Right lobe of liver (tissue), 6 donors: ENCODE measurements around the gene THYN1. TPM values are rescaled to one million over a fixed set of nuclear protein-coding genes. Genes with fewer than 3 reads are reported as not detected.
A peak's percentile ranks its signal among the peaks of the same experiment; 100 is the strongest.

Source experiments
- ATAC-seq, 4 donors: fragments of 200-7000 bp; cut with Tn5 transposase; one replicate each; pipeline ENCODE4 v1.9.1; 2020; ENCODE audit warnings: mild to moderate bottlenecking in 4 of 4, moderate library complexity in 4 of 4
- DNase-seq, 3 donors: peaks; one replicate each; pipeline ENCODE4 v3.0.0-alpha.2; 2020
- H3K27ac ChIP-seq, 3 donors: fragments of 200-600 bp; one replicate each; pipeline ENCODE4 v1.8.0; 2022
- H3K27me3 ChIP-seq, 2 donors: fragments of 200-600 bp; one replicate each; pipeline ENCODE4 v1.8.0; 2022
- H3K36me3 ChIP-seq, 4 donors: fragments of 200-600 bp; sonication (generic) in 1 of 4; one replicate each; pipeline versions ENCODE4 v1.5.1 to v1.8.0; 2017 to 2022; ENCODE audit warnings: control low read depth in 1 of 4
- H3K4me1 ChIP-seq, 4 donors: fragments of 200-600 bp; sonication (generic) in 1 of 4; one replicate each; pipeline versions ENCODE4 v1.5.1 to v1.8.0; 2017 to 2022; ENCODE audit warnings: control low read depth in 1 of 4
- H3K4me3 ChIP-seq, 3 donors: fragments of 200-600 bp; one replicate each; pipeline ENCODE4 v1.8.0; 2022
- H3K9me3 ChIP-seq, 4 donors: fragments of 200-600 bp; sonication (generic) in 1 of 4; one replicate each; pipeline versions ENCODE4 v1.5.1 to v1.8.0; 2017 to 2022; ENCODE audit warnings: control low read depth in 1 of 4
- POLR2A ChIP-seq: fragments of 450-650 bp; IDR thresholded peaks from one replicate; pipeline ENCODE4 v1.6.1; 2017; ENCODE audit warnings: antibody characterized with exemption, mild to moderate bottlenecking
- WGBS: methylation state at CpG from one replicate; pipeline ENCODE4 v1.1.6; 2018; ENCODE audit warnings: low coverage, low lambda C conversion rate; ENCODE audit not compliant: insufficient coverage; ENCODE audit errors: missing lambda C conversion rate; 5-methylcytosine and 5-hydroxymethylcytosine counted together
- intact Hi-C, 2 donors: fragments of 100-400 bp; cut with DNase I; formaldehyde crosslinking; loops; one replicate each; pipeline versions ENCODE4 v1.11.2 to v1.14.1; 2022
- total RNA-seq, 6 experiments: library from RNA; depleted of rRNA in 2 of 6; stranded (reverse); fragments of >200 nt in 2 of 6; fragmentation: NEBNext Ultra II Directional in 3 of 6; extraction: Animal tissue kit (Norgen Biotek cat#: 25700) in 3 of 6; gene quantifications; one replicate each; pipeline versions ENCODE4 v1.1.0 to v1.2.4, GENCODE V29; 2016 to 2023
- TF ChIP-seq, protein P1 (sequence below), 4 donors: fragments of 200-600 bp in 3 of 4; fragments of 450-650 bp in 1 of 4; IDR thresholded peaks; one replicate each; pipeline versions ENCODE4 v1.5.1 to v1.8.0; 2016 to 2022; ENCODE audit warnings: antibody characterized with exemption in 4 of 4, mild to moderate bottlenecking in 2 of 4
- donor health status: DM: no; HTN: yes; CAD: no.
- donor health status: DM: no; HTN: no; CAD: no.
- donor health status: DM: no; HTN: no; CAD: no.
- donor health status: DM: no; HTN: yes; CAD: no.
- donor health status: DM: no; HTN: yes; CAD: no.

Gene THYN1
- total RNA-seq, 6 experiments from 2014 or later = 11.7 to 39.2 (median 20.6) TPM

DNA sequence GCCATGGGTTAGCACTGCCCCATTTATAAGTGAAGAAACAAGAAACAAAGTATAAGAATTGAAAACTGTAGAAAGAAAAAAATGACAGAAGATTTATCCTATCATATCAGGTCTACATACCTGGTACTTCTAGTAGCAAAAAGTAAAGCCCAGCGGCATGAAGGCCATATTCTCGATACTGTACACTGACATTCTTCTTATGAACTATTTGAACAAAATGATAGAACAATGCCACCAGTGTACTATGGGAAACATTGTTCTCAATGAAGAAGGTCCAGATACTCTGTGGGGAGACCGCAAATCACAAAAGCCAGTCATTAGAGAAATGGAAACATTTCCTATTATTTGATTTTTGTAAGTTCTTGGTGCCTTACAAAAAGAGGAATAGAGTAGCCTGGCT is 36.3 kb downstream of the THYN1 start:
- Histone ChIP-seq H3K36me3 (peaks cover 0 to 34% (median 0%) of the 10 kb centered on the region in 4 donors), H3K9me3 (no peaks in the 10 kb centered on the region), H3K4me1 (no peaks in the 10 kb centered on the region), H3K27me3 (no peaks in the 10 kb centered on the region), H3K27ac (no peak overlapping the region), H3K4me3 (no peak overlapping the region)
- ATAC-seq (no peak), DNase-seq (no peak)
- WGBS = 93% methylated on average over 3 of the region's 3 CpGs
- TF ChIP-seq POLR2A = no peak
- TF ChIP-seq, protein P1, sequence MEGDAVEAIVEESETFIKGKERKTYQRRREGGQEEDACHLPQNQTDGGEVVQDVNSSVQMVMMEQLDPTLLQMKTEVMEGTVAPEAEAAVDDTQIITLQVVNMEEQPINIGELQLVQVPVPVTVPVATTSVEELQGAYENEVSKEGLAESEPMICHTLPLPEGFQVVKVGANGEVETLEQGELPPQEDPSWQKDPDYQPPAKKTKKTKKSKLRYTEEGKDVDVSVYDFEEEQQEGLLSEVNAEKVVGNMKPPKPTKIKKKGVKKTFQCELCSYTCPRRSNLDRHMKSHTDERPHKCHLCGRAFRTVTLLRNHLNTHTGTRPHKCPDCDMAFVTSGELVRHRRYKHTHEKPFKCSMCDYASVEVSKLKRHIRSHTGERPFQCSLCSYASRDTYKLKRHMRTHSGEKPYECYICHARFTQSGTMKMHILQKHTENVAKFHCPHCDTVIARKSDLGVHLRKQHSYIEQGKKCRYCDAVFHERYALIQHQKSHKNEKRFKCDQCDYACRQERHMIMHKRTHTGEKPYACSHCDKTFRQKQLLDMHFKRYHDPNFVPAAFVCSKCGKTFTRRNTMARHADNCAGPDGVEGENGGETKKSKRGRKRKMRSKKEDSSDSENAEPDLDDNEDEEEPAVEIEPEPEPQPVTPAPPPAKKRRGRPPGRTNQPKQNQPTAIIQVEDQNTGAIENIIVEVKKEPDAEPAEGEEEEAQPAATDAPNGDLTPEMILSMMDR (IDR thresholded peaks at IDR 0.05) = no peak
- intact Hi-C loops = no loop called here

DNA sequence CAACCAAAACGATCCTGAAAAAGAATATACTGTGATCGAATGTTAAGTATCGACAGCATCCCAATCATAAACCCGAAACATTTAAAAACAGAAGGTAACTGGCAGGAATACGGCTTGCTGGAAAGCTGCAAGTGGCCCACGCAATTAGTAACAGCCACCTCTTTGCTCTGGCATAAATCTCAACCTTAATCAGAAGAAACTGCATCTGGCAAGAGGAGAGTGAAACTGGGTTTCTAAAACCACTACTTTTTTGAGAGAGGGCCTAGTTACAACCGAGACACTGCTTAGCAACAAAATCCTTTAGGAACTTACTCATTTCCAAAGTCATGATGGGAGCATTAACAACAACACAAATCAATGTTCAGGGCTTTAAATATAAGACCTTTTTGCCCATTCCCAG is 37.3 kb downstream of the THYN1 start:
- no peaks in the 10 kb centered on the region for H3K4me1 ChIP-seq
- no peaks in the 10 kb centered on the region for H3K9me3 ChIP-seq
- no peak overlapping the region for H3K27ac ChIP-seq
- WGBS = 95% methylated on average over 7 of the region's 7 CpGs
- TF ChIP-seq, protein P1 (IDR thresholded peaks at IDR 0.05) = no peak
- TF ChIP-seq POLR2A = no peak
- no peaks in the 10 kb centered on the region for H3K27me3 ChIP-seq
- intact Hi-C loops = no loop called here
- DNase-seq (no peak), ATAC-seq (no peak)
- peaks cover 0 to 32% (median 0%) of the 10 kb centered on the region in 4 donors for H3K36me3 ChIP-seq
- H3K4me3 ChIP-seq = no peak overlapping the region

DNA sequence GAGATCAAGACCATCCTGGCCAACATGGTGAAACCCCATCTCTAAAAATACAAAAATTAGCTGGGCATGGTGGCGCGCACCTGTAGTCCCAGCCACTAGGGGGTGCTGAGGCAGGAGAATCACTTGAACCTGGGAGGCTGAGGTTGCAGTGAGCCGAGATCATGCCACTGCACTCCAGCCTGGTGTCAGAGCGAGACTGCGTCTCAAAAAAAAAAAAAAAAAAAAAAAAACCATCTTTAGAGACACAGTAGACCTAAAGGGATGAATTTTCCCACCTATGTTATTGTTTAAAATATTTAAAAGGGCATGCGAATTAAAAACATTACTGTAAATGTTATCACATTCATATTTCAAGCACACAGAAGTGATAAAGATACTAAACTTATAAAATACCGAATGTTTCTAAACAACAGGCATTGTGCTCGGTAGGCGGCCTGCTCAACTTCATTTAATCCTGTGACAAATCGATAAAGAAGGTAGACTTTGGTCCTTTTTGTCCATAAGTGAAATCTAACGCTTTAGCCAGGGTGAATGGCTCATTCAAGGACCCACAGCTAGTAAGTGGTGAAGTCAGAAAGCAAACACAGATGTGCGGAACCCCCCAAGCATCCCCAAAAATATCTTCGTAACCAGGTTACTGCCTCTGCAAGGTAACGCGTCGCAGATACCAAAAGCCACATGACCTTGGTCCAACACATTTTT is 45.5 kb downstream of the THYN1 start:
- 66% methylated on average over 11 of the region's 16 CpGs for WGBS
- H3K4me1 ChIP-seq = no peaks in the 10 kb centered on the region
- H3K27ac ChIP-seq = no peak overlapping the region
- intact Hi-C loops = no loop called here
- no peaks in the 10 kb centered on the region for H3K9me3 ChIP-seq
- DNase-seq = peak in 2 of 3 donors; percentile 51 to 54
- peak in 2 of 4 donors; percentile 51 to 57 for ATAC-seq
- TF ChIP-seq, protein P1 (IDR thresholded peaks at IDR 0.05) = peak; percentile 65 to 81 (median 78)
- TF ChIP-seq POLR2A = no peak
- H3K36me3 ChIP-seq = peaks cover 0 to 66% (median 25%) of the 10 kb centered on the region in 4 donors
- H3K4me3 ChIP-seq = no peak overlapping the region
- H3K27me3 ChIP-seq = no peaks in the 10 kb centered on the region

DNA sequence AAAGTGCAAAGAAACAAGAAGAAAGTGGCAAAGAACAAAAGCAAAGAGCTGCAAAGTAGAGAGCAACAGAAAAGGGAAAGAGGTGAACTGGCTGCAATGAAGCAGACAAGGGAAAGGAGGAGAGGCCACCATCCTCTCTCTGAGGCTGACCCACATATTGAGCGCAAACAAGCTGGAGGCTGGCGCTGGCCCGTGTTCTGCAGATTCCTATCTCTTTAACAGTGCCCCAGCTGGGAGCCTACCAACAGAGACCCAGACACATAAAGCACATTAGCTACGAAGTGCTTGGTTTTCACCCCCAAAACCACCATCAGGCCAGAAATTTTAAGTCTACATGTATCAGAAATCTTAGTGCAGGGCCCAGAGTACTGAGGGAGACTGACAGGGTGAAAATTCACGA is 47.0 kb downstream of the THYN1 start:
- WGBS = 91% methylated on average over 2 of the region's 5 CpGs
- no peak for TF ChIP-seq POLR2A
- TF ChIP-seq, protein P1 (IDR thresholded peaks at IDR 0.05) = no peak
- no peaks in the 10 kb centered on the region for H3K27me3 ChIP-seq
- no peak overlapping the region for H3K4me3 ChIP-seq
- ATAC-seq (no peak), DNase-seq (no peak)
- H3K27ac ChIP-seq = no peak overlapping the region
- H3K9me3 ChIP-seq = no peaks in the 10 kb centered on the region
- intact Hi-C loops = no loop called here
- H3K4me1 ChIP-seq = no peaks in the 10 kb centered on the region
- H3K36me3 ChIP-seq = peaks cover 0 to 77% (median 27%) of the 10 kb centered on the region in 4 donors
